ENCODE measurements around the gene ZNF100. TPM values are rescaled to one million over a fixed set of nuclear protein-coding genes. Genes with fewer than 3 reads are reported as not detected.
A peak's percentile ranks its signal among the peaks of the same experiment; 100 is the strongest.
"Not testable (repeated sequence)": the region's sequence is repeated elsewhere in the genome, so short reads cannot be mapped to it uniquely, and the experiment has no call there.

ZNF100 gene
- total RNA-seq, 2 donors from 2014 or later: 24.2 to 32.3 TPM

GRCh38 chr19:21691661-21692060 is 75.7 kb downstream of the ZNF100 start:
- H3K27me3 Mint-ChIP-seq: peaks cover 0 to 2% of the 10 kb centered on the region in 2 donors
- no peaks in the 10 kb centered on the region for H3K9me3 Mint-ChIP-seq
- no peaks in the 10 kb centered on the region for H3K36me3 Mint-ChIP-seq
- no peaks in the 10 kb centered on the region for H3K4me1 Mint-ChIP-seq (ENCODE audit: low read depth in 2 of 2)
- DNase-seq (ENCODE audit: low spot score) (no peak), ATAC-seq (no peak)
- H3K4me3 Mint-ChIP-seq: no peak overlapping the region
- no peak overlapping the region for H3K27ac Mint-ChIP-seq

- Mint-ChIP-seq H3K27ac (no peak overlapping the region), H3K36me3 (no peaks in the 10 kb centered on the region), H3K4me1 (ENCODE audit: low read depth in 2 of 2) (no peaks in the 10 kb centered on the region), H3K27me3 (no peaks in the 10 kb centered on the region), H3K4me3 (no peak overlapping the region), H3K9me3 (no peaks in the 10 kb centered on the region)
- DNase-seq (ENCODE audit: low spot score) (no peak), ATAC-seq (no peak)
These were observed 78.9 kb downstream of the ZNF100 start for GRCh38 chr19:21688464-21688863.

GRCh38 chr19:21680671-21681070 is 86.7 kb downstream of the ZNF100 start:
- Mint-ChIP-seq H3K27ac (no peak overlapping the region), H3K4me3 (no peak overlapping the region), H3K4me1 (ENCODE audit: low read depth in 2 of 2) (peaks cover 4 to 6% of the 10 kb centered on the region in 2 donors), H3K9me3 (peaks cover 8% of the 10 kb centered on the region), H3K36me3 (peaks cover 8% of the 10 kb centered on the region), H3K27me3 (peaks cover 5 to 9% of the 10 kb centered on the region in 2 donors)
- ATAC-seq: no peak
- no peak for DNase-seq (ENCODE audit: low spot score)

GRCh38 chr19:21680026-21680425 is 87.4 kb downstream of the ZNF100 start:
- Mint-ChIP-seq H3K4me1 (ENCODE audit: low read depth in 2 of 2) (peaks cover 4 to 6% of the 10 kb centered on the region in 2 donors), H3K27me3 (peaks cover 5 to 9% of the 10 kb centered on the region in 2 donors), H3K27ac (no peak overlapping the region), H3K36me3 (peaks cover 8% of the 10 kb centered on the region), H3K9me3 (peaks cover 8% of the 10 kb centered on the region), H3K4me3 (no peak overlapping the region)
- ATAC-seq: no peak
- no peak for DNase-seq (ENCODE audit: low spot score)

GRCh38 chr19:21677696-21678418 is 89.5 kb downstream of the ZNF100 start:
- DNase-seq (ENCODE audit: low spot score) (no peak), ATAC-seq (peak in 1 of 2 donors; percentile 53)
- Mint-ChIP-seq H3K36me3 (peaks cover 8% of the 10 kb centered on the region), H3K27me3 (peaks cover 5 to 9% of the 10 kb centered on the region in 2 donors), H3K4me1 (ENCODE audit: low read depth in 2 of 2) (peaks cover 4 to 6% of the 10 kb centered on the region in 2 donors), H3K9me3 (peaks cover 8% of the 10 kb centered on the region), H3K4me3 (peak overlapping the region; percentile 67), H3K27ac (no peak overlapping the region)

- no peak overlapping the region for H3K27ac Mint-ChIP-seq
- H3K4me1 Mint-ChIP-seq (ENCODE audit: low read depth in 2 of 2): peaks cover 0 to 6% of the 10 kb centered on the region in 2 donors
- H3K4me3 Mint-ChIP-seq: no peak overlapping the region
- no peak for DNase-seq (ENCODE audit: low spot score)
- no peaks in the 10 kb centered on the region for H3K9me3 Mint-ChIP-seq
- peaks cover 2 to 7% of the 10 kb centered on the region in 2 donors for H3K27me3 Mint-ChIP-seq
- H3K36me3 Mint-ChIP-seq: no peaks in the 10 kb centered on the region
- no peak for ATAC-seq
These were observed 92.9 kb downstream of the ZNF100 start for GRCh38 chr19:21674454-21674853.

- H3K27me3 Mint-ChIP-seq; ATAC-seq; H3K27ac Mint-ChIP-seq; H3K4me3 Mint-ChIP-seq; H3K36me3 Mint-ChIP-seq; H3K4me1 Mint-ChIP-seq (ENCODE audit: low read depth in 2 of 2); H3K9me3 Mint-ChIP-seq; DNase-seq (ENCODE audit: low spot score): not testable (repeated sequence)
These were observed 93.9 kb downstream of the ZNF100 start for GRCh38 chr19:21673479-21673878.

Other genes with a start within 250 kb of the ZNF100 start
- 10 to 100 TPM; 28.8 to 35.4 TPM for gene ZNF43, start 68.6 kb upstream of the ZNF100 start, total RNA-seq
- 1 to 10 TPM; 1.4 TPM for gene ZNF208, start 243.4 kb upstream of the ZNF100 start, total RNA-seq